Testis (tissue), 3 donors: ENCODE data around the gene MAS1. TPM values are rescaled to one million over a fixed set of nuclear protein-coding genes. Genes with fewer than 3 reads are reported as not detected.

Experiments
- DNase-seq: peaks from one replicate; pipeline ENCODE4 v3.0.0-alpha.2; 2019
- H3K27ac ChIP-seq, 2 donors: fragments of 200-600 bp; sonication (generic); one replicate each; pipeline ENCODE4 v1.5.1; 2019
- H3K27me3 ChIP-seq: fragments of 200-600 bp; sonication (generic); one replicate; pipeline ENCODE4 v1.5.1; 2019
- H3K36me3 ChIP-seq: fragments of 200-600 bp; sonication (generic); one replicate; pipeline ENCODE4 v1.5.1; 2017; ENCODE audit warnings: low read depth; ENCODE audit errors: missing control alignments
- H3K4me1 ChIP-seq: fragments of 200-600 bp; sonication (generic); one replicate; pipeline ENCODE4 v1.5.1; 2019
- H3K4me3 ChIP-seq, 2 donors: fragments of 200-600 bp; sonication (generic); one replicate each; pipeline ENCODE4 v1.5.1; 2017 to 2019
- H3K9me3 ChIP-seq: fragments of 200-600 bp; sonication (generic); one replicate; pipeline ENCODE4 v1.5.1; 2017
- CTCF ChIP-seq, 3 experiments: fragments of 450-650 bp in 2 of 3; fragments of 200-600 bp in 1 of 3; sonication (generic) in 1 of 3; IDR thresholded peaks; one replicate each; pipeline ENCODE4 v1.5.1; 2016 to 2019; ENCODE audit warnings: antibody characterized with exemption in 3 of 3, mild to moderate bottlenecking in 2 of 3, moderate library complexity in 1 of 3
- POLR2A ChIP-seq: fragments of 450-650 bp; IDR thresholded peaks from one replicate; pipeline ENCODE4 v1.6.1; 2017; ENCODE audit warnings: antibody characterized with exemption, mild to moderate bottlenecking, moderate library complexity
- WGBS, 2 donors: methylation state at CpG; one replicate each; pipeline ENCODE4 v1.1.5; 2018; 5-methylcytosine and 5-hydroxymethylcytosine counted together
- intact Hi-C: fragments of 100-400 bp; cut with DNase I; formaldehyde crosslinking; loops from one replicate; pipeline ENCODE4 v1.15.1; 2023; ENCODE audit warnings: low total_unique reads
- polyA plus RNA-seq: library from polyadenylated mRNA; stranded (reverse); fragments of 350-450 nt; fragmentation: Illumina TruSeq; extraction: RNeasy Lipid Tissue Mini Kit (QIAGEN cat#74804); gene quantifications from one replicate; pipeline ENCODE4 v1.2.3, GENCODE V29; 2014; ENCODE audit warnings: low read depth, low replicate concordance; ENCODE audit not compliant: insufficient read depth
- total RNA-seq, 2 donors: library from RNA; depleted of rRNA; stranded (reverse); fragments of >200 nt; gene quantifications; one replicate each; pipeline ENCODE4 v1.2.3, GENCODE V29; 2016

Gene MAS1
- total and polyA plus RNA-seq, 3 donors from 2014 or later = 0.16 to 0.39 (median 0.19) TPM

- H3K36me3 ChIP-seq = no peaks in the 10 kb centered on the region
- no peak for DNase-seq
- WGBS, 2 donors = 91 to 93% methylated on average over 4 of the region's 4 CpGs
- intact Hi-C loops = no loop called here
- H3K4me1 ChIP-seq = no peaks in the 10 kb centered on the region
- TF ChIP-seq CTCF (IDR thresholded peaks at IDR 0.05) (no peak), POLR2A (no peak)
- H3K27ac ChIP-seq = no peak overlapping the region
- H3K4me3 ChIP-seq = no peak overlapping the region
- no peaks in the 10 kb centered on the region for H3K9me3 ChIP-seq
- no peaks in the 10 kb centered on the region for H3K27me3 ChIP-seq
Measured at GRCh38 chr6:159934181-159934580, 43.4 kb downstream of the MAS1 start.

DNA sequence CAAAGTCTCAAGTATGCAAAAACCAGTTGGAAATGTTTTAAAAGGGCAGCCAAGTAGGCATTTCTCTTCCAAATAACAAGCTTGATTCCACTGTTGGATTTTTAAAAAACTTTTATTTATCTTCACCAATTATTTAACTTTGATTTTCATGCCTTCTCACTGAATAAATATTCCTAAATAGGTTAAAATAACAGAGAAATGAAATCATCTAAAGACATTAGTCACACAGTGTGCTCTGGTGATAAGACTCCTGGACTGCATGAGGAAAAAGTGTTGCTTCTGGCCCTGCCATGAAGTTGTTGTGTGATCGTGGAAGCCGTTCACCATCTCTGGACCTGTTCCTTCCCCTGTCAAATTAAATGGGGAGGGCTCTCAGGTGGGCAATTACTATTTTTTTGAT lies 44.3 kb downstream of the MAS1 start:
- WGBS, 2 donors = 50 to 74% methylated on average over 2 of the region's 2 CpGs
- Histone ChIP-seq H3K27ac (no peak overlapping the region), H3K4me3 (no peak overlapping the region), H3K36me3 (no peaks in the 10 kb centered on the region), H3K9me3 (no peaks in the 10 kb centered on the region), H3K4me1 (peaks cover 3% of the 10 kb centered on the region), H3K27me3 (no peaks in the 10 kb centered on the region)
- intact Hi-C loops = no loop called here
- TF ChIP-seq CTCF (IDR thresholded peaks at IDR 0.05) (no peak), POLR2A (no peak)
- no peak for DNase-seq

GRCh38 chr6:159935633-159936032 lies 44.8 kb downstream of the MAS1 start:
- intact Hi-C loops = no loop called here
- Histone ChIP-seq H3K4me3 (no peak overlapping the region), H3K27ac (no peak overlapping the region), H3K27me3 (no peaks in the 10 kb centered on the region), H3K4me1 (peaks cover 3% of the 10 kb centered on the region), H3K36me3 (no peaks in the 10 kb centered on the region), H3K9me3 (no peaks in the 10 kb centered on the region)
- TF ChIP-seq POLR2A (no peak), CTCF (IDR thresholded peaks at IDR 0.05) (no peak)
- 90 to 100% methylated on average over 2 of the region's 2 CpGs for WGBS, 2 donors
- DNase-seq = no peak

DNA sequence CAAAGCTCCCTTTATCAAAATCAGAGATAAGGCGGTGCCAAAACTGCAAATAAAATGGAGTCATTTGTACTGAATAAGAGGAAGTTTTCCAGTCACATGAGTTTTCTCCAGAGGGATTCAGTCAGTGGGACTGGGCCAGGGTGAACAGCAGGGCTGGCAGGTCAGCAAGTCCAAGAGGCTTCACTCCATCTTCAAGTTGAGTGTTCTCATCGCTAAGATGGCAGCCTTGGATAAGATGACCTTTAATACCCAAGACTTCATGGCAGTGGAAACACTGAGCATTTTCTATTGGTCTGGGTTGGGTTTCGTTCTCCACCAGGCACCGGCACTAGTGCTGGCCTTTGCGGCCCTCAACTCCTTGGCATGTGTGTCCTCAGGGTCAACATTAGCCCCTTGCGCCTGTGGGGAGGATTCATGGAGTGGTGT lies 48.8 kb downstream of the MAS1 start:
- peak; percentile 67 for DNase-seq
- Histone ChIP-seq H3K9me3 (no peaks in the 10 kb centered on the region), H3K27ac (peak overlapping the region in 1 of 2 donors; percentile 2), H3K4me3 (no peak overlapping the region), H3K27me3 (no peaks in the 10 kb centered on the region), H3K36me3 (no peaks in the 10 kb centered on the region), H3K4me1 (peaks cover 9% of the 10 kb centered on the region)
- intact Hi-C loops = no loop called here
- WGBS, 2 donors = 60 to 69% methylated on average over 6 of the region's 6 CpGs
- TF ChIP-seq CTCF (IDR thresholded peaks at IDR 0.05) = no peak
- TF ChIP-seq POLR2A = no peak

Other genes starting within 250 kb of the MAS1 start
- gene SOD2, start 197.7 kb upstream of the MAS1 start, total RNA-seq = 10 to 100 TPM; 56.5 to 98.5 TPM
- gene SOD2, start 197.7 kb upstream of the MAS1 start, polyA plus RNA-seq = 160 TPM
- 10 to 100 TPM; 88.0 to 91.2 TPM for gene WTAP, start 163.5 kb upstream of the MAS1 start, total RNA-seq
- 76.7 TPM for gene WTAP, start 163.5 kb upstream of the MAS1 start, polyA plus RNA-seq
- 10 to 100 TPM; 15.8 to 17.1 TPM for gene ACAT2, start 128.9 kb upstream of the MAS1 start, total RNA-seq
- gene ACAT2, start 128.9 kb upstream of the MAS1 start, polyA plus RNA-seq = 45.9 TPM
- gene TCP1, start 101.4 kb upstream of the MAS1 start, total RNA-seq = 100 to 1,000 TPM; 166 to 200 TPM
- gene TCP1, start 101.4 kb upstream of the MAS1 start, polyA plus RNA-seq = 277 TPM
- 10 to 100 TPM; 60.3 to 71.3 TPM for gene MRPL18, start 100.5 kb upstream of the MAS1 start, total RNA-seq
- 73.9 TPM for gene MRPL18, start 100.5 kb upstream of the MAS1 start, polyA plus RNA-seq
- gene PNLDC1, start 90.7 kb upstream of the MAS1 start, total RNA-seq = 10 to 100 TPM; 11.4 to 19.9 TPM
- 31.6 TPM for gene PNLDC1, start 90.7 kb upstream of the MAS1 start, polyA plus RNA-seq
- 100 to 1,000 TPM in 1 of 2 donors, 10 to 100 TPM in 1; 84.6 to 109 TPM for gene IGF2R, start 78.1 kb downstream of the MAS1 start, total RNA-seq
- gene IGF2R, start 78.1 kb downstream of the MAS1 start, polyA plus RNA-seq = 47.3 TPM
- 1 to 10 TPM; 1.5 to 1.7 TPM for gene SLC22A1, start 230.8 kb downstream of the MAS1 start, total RNA-seq
- gene SLC22A1, start 230.8 kb downstream of the MAS1 start, polyA plus RNA-seq = 0.90 TPM